HG02763 (cell line): ENCODE results near the gene CSKMT.
A peak's percentile ranks its signal among the peaks of the same experiment; 100 is the strongest.
"Not testable (repeated sequence)": the region's sequence is repeated elsewhere in the genome, so short reads cannot be mapped to it uniquely, and the experiment has no call there.

Experiments
- ATAC-seq: cut with Tn5 transposase; IDR thresholded peaks from one replicate; pipeline ENCODE4 v1.9.1; 2021; ENCODE audit warnings: mild to moderate bottlenecking, moderate library complexity; ENCODE audit not compliant: unreplicated experiment

Gene CSKMT

DNA sequence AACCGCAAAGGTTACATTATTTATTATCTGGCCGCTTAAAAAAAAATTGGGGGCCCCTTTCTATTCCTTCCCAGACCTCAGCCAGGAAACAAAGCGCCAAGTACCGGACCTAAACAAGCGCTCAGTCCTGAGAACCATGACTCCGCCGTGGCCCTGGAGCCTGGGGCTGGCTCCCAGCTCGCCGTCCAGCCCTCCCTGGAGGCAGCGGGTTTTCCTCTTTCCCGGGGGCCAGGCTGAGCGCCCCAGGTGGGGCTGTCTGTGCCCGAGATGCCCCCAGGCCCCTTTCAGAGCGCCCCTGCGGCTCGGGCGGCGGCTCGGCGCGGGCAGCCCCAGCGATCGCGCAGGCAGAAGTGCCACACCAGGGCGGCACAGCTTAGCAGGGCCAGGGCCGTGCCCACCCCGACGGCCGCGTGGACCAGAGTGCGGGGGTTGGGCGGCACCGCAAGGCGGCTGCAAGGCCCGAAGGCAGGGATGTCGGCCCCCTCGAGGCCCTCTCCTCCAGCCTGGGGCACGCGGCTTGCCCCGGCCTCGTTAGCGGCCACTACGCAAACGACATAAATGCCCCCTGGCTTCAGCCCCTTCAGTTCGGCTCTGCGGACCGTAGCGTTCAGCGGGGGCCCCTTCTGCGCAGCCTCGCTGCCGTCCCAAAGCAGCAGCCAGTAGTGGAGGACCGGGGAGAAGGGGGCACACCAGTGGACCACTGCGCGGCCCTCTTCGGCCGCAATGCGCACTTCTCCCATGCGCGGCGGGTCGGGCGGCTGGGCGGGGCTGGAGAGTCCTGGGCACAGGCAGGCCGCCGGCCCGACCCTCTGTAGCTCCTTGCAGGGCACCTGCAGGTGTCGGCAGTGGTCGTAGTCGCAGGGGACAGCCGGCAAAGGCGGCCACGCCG, 22.6 kb downstream of the CSKMT start:
- no peak for ATAC-seq

DNA sequence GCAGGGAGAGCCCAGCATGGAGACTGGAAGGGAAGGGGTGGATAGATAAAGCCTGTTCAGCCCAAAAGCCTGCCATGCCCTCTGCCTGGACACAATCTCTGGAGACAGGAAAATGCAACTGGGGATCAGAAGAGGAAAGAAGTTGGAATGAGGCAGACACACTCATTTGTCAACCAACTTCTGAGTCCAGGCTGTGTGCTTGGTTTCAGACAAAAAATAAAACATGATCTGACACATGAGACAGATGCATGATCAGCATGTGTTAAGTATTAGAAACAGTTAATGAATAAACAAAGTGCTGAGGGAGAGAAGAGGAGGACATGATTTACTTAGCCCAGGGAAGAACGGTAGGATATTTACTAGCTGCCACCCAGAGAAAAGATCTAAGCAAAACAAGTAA, 23.4 kb downstream of the CSKMT start:
- ATAC-seq = no peak

DNA sequence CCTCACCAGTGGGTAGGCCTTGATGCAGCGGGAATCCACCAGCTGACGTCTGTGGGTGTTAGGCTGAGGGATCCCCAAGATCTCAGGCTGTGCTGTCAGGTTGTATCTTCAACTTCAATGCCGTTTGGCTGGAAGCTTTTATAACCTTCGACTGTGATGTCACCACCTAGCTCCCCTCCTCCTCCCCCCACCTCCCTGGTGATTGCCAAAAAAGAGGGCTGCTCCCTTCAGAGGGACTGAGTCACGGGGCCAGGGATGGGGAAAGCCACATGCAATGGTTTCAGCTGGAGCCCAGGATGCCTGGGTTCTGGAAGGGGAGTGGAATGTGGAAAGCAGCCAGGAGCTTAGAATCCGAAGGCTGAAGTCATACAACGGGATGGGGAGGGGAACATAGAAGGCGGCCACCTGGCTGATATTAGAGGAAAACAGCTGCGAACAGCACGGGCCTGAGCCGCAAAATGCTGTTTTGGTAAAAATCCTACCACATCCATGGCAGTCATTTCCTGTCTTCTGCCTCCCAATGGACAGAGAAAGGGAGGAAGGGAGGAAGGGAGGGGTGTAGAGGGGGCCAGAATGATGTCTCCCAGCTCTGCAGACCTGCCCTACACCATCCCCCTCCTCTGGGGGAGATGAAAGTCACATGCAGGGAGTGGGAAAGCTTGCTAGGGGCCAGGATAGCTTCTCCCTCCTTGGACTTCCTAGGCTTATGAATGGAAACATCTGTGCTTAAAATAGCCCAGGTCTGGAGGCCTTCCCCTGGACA, 24.5 kb downstream of the CSKMT start, which contains the start of gene LRRN4CL:
LRRN4CL (minus strand) TSS at position 110 of the 763 bp plus-strand sequence. CDS start 1,022 bp downstream, outside the sequence.
- no peak for ATAC-seq

DNA sequence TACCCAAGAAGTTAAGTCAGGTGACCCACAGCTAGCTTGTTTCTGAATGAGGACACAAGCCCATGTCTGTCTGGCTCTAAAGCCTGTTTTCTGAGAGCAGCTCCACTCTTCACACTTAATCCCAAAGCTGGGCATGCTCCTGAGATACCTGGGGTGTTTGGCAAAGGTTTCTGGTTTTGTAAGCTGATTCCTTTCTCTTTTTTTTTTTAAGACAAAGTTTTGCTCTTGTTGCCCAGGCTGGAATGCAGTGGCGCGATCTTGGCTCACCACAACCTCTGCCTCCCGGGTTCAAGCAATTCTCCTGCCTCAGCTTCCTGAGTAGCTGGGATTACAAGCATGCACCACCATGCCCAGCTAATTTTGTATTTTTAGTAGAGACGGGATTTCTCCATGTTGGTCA, 28.5 kb downstream of the CSKMT start:
- ATAC-seq = not testable (repeated sequence)

DNA sequence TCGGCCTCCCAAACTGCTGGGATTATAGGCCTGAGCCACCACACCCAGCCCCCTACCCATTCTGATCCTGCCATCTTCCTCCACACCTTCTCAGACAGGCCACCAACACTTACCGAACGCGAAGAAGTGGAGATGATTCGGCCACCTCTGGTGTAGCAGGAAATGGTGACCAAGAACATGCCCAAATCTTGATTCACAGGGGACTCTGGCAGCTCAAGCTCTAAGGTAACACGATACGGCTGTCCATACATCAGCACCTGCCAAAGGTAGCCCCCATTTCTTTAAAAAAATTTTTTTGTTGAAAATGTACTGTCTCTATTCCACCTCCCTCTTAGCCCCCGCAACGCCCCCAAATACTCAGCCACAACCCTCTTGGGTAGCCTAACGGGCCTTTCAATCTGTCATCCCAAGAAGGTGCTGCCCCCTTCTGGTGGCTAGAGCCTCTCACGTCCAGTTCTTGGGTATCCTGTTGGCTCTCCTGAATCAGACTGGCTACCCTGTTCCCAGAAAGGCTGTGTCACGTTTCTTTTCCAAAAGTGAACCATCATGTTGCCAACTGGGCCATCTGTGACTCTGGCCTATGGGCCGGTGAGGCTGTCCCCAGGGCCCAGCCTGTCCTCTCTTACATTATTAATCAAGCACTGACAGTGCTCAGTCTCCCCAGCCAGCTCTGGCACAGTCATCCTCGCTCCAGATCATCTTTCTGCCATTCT, 29.5 kb downstream of the CSKMT start:
- ATAC-seq = no peak

DNA sequence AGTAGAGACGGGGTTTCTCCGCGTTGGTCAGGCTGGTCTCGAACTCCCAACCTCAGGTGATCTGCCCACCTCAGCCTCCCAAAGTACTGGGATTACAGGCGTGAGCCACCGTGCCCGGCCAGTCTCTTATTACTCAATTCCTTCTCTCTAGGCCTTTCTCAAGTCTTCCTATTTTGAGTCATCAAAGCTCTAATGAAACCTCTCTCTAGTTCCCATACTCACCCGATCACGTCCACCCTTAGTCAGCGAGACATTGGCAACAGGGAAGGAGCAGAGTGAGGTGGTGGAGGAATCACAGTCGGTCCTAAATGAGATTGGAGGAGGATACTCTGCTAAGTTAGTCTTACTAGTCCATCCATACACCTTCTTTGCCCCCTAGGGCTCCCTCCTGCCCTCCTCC, 37.1 kb downstream of the CSKMT start:
- no peak for ATAC-seq

DNA sequence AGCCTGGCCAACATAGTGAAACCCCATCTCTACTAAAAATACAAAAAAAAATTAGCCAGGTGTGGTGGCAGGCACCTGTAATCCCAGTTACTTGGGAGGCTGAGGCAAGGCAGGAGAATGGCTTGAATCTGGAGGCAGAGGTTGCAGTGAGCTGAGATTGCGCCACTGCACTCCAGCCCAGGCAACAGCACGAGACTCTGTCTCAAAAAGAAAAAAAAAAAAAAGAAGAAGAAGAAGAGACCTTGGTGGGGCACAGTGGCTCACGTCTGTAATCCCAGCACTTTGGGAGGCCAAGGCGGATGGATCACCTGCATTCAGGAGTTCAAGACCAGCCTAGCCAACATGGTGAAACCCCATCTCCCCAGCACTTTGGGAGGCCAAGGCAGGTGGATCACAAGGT, 38.8 kb downstream of the CSKMT start:
- not testable (repeated sequence) for ATAC-seq

DNA sequence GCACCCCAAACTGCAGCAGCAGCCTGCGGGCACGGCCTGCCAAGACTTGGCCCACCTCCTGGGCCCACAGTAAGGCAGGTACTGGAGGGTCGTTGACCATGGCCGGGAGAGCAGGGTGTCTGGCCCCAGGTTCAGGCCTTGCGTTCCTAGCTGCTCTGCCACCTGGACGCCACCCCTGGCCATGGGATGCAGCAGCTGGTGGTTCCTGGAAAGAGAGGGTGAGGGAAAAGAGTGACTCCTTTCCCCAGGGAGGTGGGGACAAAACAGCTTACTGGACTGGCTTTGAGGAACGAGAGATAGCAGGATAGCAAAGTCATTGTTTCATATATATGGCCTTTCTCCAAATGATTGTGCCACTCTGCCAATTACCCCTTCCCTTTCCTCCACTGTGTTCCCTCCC, 40.3 kb downstream of the CSKMT start:
- ATAC-seq = no peak

DNA sequence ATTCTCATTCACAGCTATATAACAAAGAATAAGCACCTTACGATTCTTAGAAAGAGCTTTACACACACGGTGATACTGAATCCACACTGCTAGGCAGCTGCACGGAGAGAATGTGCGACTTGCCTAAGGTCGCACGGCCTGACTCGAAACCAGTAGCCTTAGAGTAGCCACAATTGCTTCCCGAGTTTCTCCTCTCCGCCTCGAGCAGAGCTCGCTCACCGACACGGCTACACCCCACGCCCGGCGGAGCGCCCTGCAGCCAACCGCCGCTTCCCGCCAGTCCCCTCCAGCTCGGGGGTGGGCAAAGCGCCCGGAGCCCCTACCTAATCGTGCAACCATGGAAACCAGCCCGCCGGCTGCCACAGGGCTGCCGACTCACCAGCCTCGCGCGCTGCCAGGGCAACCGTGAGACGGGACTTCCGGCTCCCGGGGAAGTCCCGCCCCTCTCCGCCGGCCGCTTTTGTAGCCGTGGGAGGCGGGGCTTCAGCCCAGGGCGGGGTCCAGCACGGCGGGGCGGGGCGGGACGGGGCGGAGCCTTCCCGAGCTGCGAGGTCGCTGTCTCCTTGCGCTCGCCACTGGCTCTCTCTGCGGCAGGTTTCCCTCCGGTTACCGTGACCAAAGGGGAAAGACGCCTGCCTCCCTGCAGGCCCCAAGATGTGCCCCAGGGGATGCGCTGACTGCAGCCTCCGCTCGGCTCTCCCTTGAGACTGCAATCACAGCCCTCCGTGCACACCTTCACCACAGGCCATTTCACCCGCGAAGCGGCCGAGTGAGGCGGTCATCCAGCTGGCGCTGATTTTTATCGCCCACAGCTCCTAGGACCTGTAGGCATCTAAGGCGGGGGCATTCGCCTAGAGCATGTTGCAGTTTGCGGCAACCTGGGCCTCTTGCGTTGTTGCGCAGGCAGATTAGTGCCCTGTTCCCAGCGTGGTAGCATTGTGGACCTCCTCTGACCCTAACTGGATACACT, 41.1 kb downstream of the CSKMT start:
- ATAC-seq = peak; percentile 63

DNA sequence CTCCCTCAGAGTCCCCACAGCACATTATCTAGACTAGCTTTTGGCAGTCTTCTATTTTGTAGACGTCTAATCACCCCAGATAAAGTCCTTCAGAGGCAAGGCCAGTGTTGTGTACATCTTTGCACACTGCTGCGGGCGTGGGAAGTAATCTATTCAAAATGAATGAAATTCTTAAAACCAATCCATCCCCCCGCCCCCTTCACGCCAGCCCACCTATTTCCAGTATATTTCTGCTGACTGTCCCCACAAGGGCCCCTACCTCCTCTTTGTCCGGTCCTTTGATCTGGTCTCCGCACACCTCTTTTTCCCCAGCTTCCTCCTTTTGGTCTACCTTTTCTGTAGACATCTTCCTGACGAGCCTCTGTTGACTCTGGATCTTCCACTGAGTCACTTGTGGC, 41.7 kb downstream of the CSKMT start:
- no peak for ATAC-seq

DNA sequence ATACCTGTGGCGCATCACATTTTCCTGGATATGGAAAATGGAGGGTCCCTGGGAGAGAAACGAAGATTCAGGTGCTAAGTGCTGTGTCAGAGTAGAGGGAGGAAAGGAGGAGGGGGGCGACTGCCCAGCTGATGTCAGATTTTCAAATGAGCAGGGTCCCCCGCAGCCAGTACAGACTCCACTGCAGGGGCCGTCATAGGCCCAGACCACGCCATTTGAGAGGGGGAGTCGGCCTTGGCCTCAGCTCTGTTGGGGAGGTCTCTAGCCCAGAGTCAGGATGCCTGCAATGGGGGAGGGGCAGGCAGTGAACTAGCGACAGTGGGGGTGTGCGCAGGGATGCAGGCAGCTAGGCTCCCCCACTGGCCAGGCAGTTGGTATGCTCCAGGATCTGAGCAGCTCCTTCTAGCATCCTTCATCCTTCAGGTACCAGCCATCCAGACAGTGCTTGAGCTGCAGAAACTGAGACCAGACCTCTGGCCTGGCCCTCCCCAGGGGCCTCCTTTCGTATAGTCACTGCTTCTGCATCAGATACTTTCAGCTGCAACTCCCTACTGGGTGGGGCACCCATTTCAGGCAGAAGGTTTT, 42.3 kb downstream of the CSKMT start, which contains the start of the genes BSCL2 and GNG3:
BSCL2 (minus strand) TSS at position 148 of the 585 bp plus-strand sequence. CDS start 229 bp downstream, outside the sequence.
GNG3 (plus strand) TSS at position 400 of the 585 bp plus-strand sequence. CDS start 620 bp downstream, outside the sequence.
- ATAC-seq = no peak

DNA sequence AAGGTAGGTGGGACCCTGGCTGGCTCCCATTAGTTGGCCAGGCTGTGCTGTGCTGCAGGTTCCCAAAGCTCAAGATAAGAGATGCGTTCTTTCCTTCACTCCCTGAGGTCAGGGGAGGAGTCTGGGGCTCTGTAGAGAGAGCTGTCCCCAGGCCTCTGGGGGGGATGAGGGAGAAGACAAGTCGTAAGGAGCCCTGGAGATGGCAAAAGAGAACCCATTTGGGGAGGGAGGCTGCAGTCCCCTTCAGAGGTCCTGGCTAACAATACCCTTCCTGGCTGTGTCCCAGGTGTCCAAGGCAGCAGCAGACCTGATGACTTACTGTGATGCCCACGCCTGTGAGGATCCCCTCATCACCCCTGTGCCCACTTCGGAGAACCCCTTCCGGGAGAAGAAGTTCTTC, 43.3 kb downstream of the CSKMT start:
- no peak for ATAC-seq

DNA sequence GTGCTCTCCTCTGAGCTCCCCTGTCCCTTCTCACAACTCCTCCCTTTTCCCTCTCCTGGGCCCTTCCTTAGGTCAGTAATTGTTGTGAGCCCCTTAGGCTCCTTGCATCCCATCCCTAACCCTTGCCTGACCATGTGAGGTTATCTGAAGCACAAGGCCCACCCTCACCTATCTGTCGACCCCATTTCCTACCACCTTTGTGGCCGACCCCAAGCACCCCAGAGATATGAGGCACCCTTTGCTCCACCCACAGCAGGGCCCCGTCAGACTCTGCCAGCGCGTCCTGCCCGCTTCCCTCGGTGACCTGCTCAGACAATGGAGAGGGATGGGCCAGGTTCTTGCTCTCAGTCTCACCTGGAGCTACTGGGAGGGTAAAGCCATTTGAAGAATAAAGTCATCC, 43.7 kb downstream of the CSKMT start:
- no peak for ATAC-seq

DNA sequence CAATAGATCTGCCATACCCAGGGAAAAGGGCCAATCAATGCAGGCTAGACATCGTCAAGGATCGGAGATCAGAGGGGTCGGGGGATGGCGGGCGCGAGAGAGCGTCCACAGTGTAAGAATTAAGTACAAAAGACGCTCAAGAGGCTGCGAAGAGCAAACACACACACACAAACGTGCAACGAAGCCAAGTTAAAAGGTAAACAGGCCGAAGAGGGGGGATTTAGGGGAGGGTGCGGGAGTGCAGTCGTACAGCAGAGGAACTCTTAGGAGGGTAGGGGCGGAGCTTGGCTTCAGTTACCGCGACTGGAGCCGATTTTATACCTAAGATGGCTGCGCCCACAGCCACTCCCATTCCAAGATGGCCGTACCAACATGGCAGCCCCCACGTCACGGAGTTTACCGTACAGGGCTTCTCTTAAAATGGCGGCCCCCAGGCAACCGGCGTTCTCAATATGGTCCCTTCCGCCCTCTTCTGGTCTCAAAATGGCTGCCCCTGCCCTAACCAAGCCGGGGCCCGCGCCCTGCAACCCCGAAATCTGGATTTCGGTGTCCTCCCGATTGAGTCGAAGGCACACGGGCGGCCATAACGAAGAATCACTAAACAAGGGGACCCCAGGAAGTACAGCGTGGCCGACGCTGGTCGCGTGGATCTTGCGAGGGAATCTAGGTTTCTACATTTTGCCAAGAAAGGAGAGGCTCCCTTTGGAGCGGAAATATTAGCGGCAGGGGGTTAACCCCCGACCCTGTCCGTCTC, 44.3 kb downstream of the CSKMT start:
- peak; percentile 66 for ATAC-seq

DNA sequence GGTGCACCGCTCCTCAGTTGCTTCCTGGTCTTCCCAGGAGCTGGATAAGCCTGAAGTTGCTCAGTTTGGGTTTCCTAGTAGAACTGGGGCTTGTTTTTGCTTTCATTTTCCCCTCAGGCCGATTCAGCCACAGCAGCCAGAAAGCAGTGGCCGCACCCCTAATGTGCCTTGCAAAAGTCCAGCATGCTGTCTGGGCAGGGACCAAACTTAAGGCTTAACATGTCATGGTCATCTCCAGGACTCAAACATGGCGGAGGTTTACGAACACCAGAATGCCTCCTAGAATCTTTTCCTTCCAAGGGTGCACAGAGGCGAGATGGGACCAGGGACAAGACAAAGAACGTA, 44.9 kb downstream of the CSKMT start:
- ATAC-seq = no peak

DNA sequence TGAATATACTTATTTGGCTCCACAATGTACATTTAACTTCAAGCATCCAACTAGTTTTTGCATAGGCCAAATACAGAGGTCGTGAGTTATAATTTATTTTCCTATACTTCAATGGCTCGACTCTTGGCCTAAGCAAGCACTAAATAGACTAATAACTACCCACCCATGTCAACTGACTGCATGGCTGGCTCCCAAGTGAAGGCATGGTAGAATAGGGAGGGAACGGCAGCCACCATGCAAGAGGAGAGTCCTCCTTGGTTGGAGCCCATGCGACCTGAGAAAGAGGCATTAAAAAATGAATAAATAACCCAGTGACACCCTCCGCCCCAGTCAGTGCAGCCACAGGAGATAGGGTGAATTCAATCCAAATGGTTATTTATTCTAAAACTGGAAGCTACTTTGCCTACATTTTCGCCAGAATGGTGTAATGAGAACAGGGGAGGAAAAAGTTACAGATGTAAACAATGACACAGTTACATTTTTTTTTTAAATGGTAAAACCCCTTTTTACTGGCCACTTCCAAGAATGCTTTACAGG, 47.2 kb downstream of the CSKMT start:
- ATAC-seq = no peak

DNA sequence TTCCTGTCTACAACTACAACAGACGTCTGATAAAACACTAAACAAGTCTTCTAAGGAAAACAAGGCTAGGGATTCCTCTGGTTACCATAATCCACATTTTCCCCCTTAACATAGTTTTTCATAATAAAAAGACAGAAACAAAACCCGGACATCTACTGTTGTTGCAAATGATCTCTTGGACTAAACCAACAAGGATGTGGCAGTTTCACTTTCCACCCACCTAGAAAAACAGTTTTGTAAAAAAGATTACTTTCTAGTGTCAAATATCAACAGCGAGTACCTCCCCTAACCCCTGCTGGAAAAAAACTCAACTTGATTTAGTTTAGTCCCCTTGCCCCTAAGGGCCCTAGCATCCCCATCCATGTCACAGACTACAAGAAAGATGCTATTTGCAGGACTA, 47.7 kb downstream of the CSKMT start:
- no peak for ATAC-seq

DNA sequence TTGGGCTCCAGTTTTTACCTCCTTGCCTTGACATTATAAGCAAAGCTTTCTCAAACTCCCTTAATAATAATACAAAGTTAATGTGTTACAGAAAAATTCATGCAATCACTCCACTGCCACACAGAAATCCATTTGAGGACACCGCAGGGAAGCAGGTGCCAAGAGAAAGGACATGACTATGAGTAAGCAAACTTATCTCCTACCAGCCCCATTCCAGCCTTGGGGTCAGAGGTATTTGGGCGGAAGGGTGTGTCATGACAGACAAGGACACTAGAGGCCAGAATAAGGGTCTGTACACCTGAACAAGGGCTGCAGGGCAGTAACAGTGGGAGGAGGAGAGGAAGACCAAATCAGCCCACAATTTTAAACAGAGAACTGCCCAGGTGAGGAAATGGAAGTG, 48.2 kb downstream of the CSKMT start:
- no peak for ATAC-seq
